HG03439 (cell line): ENCODE measurements around the gene FZD7.

Experiments used
- ATAC-seq: cut with Tn5 transposase; IDR thresholded peaks from one replicate; pipeline ENCODE4 v1.9.1; 2021; ENCODE audit warnings: mild to moderate bottlenecking, moderate library complexity; ENCODE audit not compliant: unreplicated experiment

The FZD7 gene

GRCh38 chr2:202064881-202065230, 31.2 kb downstream of the FZD7 start:
- no peak for ATAC-seq

DNA sequence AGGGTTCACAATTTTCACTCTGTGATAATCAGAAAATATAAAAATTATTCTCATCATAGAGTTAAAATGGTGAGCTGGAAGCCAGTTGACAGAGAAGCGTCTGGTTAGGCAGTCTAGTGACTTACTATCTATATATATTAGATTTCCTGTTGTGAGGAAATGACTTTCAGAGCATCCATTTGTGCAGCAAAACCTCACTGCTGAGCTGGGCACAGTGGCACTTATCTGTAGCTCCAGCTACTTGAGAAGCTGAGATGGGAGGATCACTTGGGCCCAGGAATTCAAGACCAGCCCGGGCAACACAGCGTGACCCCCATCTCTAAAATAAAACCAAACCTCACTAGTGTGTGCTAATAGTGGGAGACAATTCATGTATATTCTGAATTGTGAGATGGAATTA, 32.2 kb downstream of the FZD7 start:
- no peak for ATAC-seq

GRCh38 chr2:202066875-202067274, 33.2 kb downstream of the FZD7 start:
- no peak for ATAC-seq

- ATAC-seq: no peak
These were observed 33.9 kb downstream of the FZD7 start for GRCh38 chr2:202067589-202067988.

GRCh38 chr2:202069170-202070067, 35.8 kb downstream of the FZD7 start:
- no peak for ATAC-seq

DNA sequence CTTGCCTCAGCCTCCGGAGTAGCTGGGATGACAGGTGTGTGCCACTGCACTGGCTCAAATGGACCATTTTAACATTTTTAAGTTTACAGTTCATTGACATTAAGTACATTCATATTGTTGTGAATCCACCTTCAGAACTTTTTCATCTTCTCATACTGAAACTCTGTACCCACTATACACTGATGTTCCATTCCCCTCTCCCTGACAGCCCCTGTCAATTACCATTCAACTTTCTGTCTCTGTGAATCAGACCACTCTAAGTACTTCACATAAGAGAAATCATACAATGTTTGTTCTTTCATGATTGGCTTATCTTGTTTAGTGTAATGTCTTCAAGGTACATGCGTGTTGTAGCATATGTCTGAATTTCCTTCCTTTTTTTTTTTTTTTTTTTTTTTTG, 37.5 kb downstream of the FZD7 start:
- no peak for ATAC-seq

GRCh38 chr2:202072226-202072625, 38.6 kb downstream of the FZD7 start:
- ATAC-seq: no peak

- no peak for ATAC-seq
These were observed 39.2 kb downstream of the FZD7 start, which contains the start of gene KIAA2012 for GRCh38 chr2:202072737-202073401. KIAA2012 (plus strand) TSS chr2:202073255; CDS start chr2:202073628, 373 bp downstream.

GRCh38 chr2:202074324-202074723, 40.7 kb downstream of the FZD7 start:
- ATAC-seq: no peak

DNA sequence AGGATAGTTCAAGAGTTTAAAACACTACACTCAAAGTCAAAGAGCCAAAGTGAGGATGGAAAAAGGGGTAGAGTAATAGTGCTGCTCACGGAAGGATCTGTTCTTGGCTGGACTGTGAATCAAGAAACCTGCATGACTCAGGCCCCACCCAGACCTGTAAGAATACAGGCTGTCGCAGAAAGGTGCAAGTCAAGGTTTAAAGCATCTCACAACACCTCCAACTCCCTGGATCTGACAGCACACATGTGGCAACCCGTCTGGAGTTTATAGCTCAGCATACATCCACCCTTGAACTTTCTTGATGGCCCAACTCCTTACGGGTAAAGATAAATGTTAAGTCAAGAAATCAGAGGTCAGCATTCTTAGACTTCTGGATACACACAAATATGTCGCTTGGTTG, 45.7 kb downstream of the FZD7 start:
- ATAC-seq: no peak

- ATAC-seq: no peak
These were observed 50.6 kb downstream of the FZD7 start for GRCh38 chr2:202084265-202084664.
